22Rv1 (cell line): ENCODE results near the gene CD52.

Source experiments
- CTCF ChIP-seq: fragments of 450-650 bp; IDR thresholded peaks from 2 replicates; pipeline ENCODE4 v1.5.1; 2017; ENCODE audit warnings: mild to moderate bottlenecking
- ZFX ChIP-seq: fragments of 450-650 bp; IDR thresholded peaks from 2 replicates; pipeline ENCODE4 v1.6.1; 2017; ENCODE audit warnings: antibody characterized with exemption, borderline replicate concordance

- TF ChIP-seq CTCF: no peak
- TF ChIP-seq ZFX: no peak
Observed at GRCh38 chr1:26350701-26351589, 33.2 kb downstream of the CD52 start.
